H1 (cell line): Measurements from ENCODE around the gene HMGCL. TPM values are rescaled to one million over a fixed set of nuclear protein-coding genes. Genes with fewer than 3 reads are reported as not detected.
A peak's percentile ranks its signal among the peaks of the same experiment; 100 is the strongest.

Experiments used
- CTCF ChIA-PET: fragments of 300-600 bp; sonication (Branson Sonifier 250); formaldehyde crosslinking; loops from one replicate; lab custom pipeline; 2021; ENCODE audit not compliant: partially characterized antibody; lab: Charles Lee
- POLR2A ChIA-PET: fragments of 300-600 bp; sonication (Branson Sonifier 250); formaldehyde crosslinking; loops from one replicate; lab custom pipeline; 2021; ENCODE audit warnings: inconsistent platforms; ENCODE audit not compliant: partially characterized antibody; lab: Charles Lee
- DNase-seq, 2 experiments: peaks; one replicate each; pipeline versions ENCODE4 v3.0.0 to v3.0.0-alpha.2; 2010 to 2022; ENCODE audit warnings: low spot score in 2 of 2, low read depth in 1 of 2, mixed read lengths in 1 of 2
- FAIRE-seq: peaks from 2 replicates; lab custom pipeline; 2011; peaks lifted over from hg19 to GRCh38; lab: Jason Lieb, UNC
- H2AFZ ChIP-seq: 2 replicates; pipeline ENCODE4 v1.8.1; 2012; ENCODE audit warnings: low read length, inconsistent platforms
- H2AK5ac ChIP-seq: 2 replicates; pipeline ENCODE4 v1.6.1; 2013; ENCODE audit warnings: low read depth, low read length
- H2BK120ac ChIP-seq: replicated peaks from 2 replicates; pipeline ENCODE3; 2013; ENCODE audit warnings: low read depth, low read length, inconsistent platforms
- H2BK12ac ChIP-seq: 2 replicates; pipeline ENCODE4 v1.6.1; 2013; ENCODE audit warnings: low read depth, low read length
- H2BK15ac ChIP-seq: 2 replicates; pipeline ENCODE4 v1.6.1; 2013; ENCODE audit warnings: low read length
- H2BK20ac ChIP-seq: 2 replicates; pipeline ENCODE4 v1.6.1; 2013; ENCODE audit warnings: low read length
- H2BK5ac ChIP-seq: 2 replicates; pipeline ENCODE4 v1.6.1; 2013; ENCODE audit warnings: low read depth, low read length
- H3K14ac ChIP-seq: 2 replicates; pipeline ENCODE4 v1.6.1; 2013; ENCODE audit warnings: inconsistent platforms; ENCODE audit not compliant: insufficient read length
- H3K18ac ChIP-seq: 2 replicates; pipeline ENCODE4 v1.6.1; 2013; ENCODE audit warnings: low read length; ENCODE audit errors: extremely low read depth
- H3K23ac ChIP-seq: 2 replicates; pipeline ENCODE4 v1.6.1; 2013; ENCODE audit warnings: inconsistent platforms; ENCODE audit not compliant: insufficient read length
- H3K23me2 ChIP-seq: 2 replicates; pipeline ENCODE4 v1.6.1; 2013; ENCODE audit warnings: low read depth, low read length
- H3K27ac ChIP-seq: 2 replicates; pipeline ENCODE4 v1.6.1; 2011; ENCODE audit warnings: low read depth, low read length, inconsistent platforms
- H3K27me3 ChIP-seq, 4 experiments: replicated peaks in 1 of 4; 1 replicate in 1 of 4; 2 replicates in 3 of 4; pipeline versions ENCODE4 v1.6.1 to v1.8.1; 2011 to 2013; ENCODE audit warnings: low read length in 3 of 4, mild to moderate bottlenecking in 3 of 4, inconsistent platforms in 2 of 4, mixed read lengths in 2 of 4, moderate library complexity in 1 of 4; ENCODE audit not compliant: control insufficient read depth in 3 of 4, insufficient read depth in 3 of 4; ENCODE audit errors: extremely low read depth in 1 of 4
- H3K36me3 ChIP-seq, 4 experiments: 2 replicates each; pipeline versions ENCODE4 v1.6.1 to v1.8.1; 2011 to 2013; ENCODE audit warnings: mild to moderate bottlenecking in 4 of 4, low read length in 3 of 4, moderate library complexity in 2 of 4, control low read depth in 1 of 4, inconsistent platforms in 1 of 4; ENCODE audit not compliant: insufficient read depth in 4 of 4, control insufficient read depth in 2 of 4
- H3K4ac ChIP-seq: replicated peaks from 2 replicates; pipeline ENCODE3; 2013; ENCODE audit warnings: low read length, low read depth, mixed read lengths, inconsistent platforms; ENCODE audit not compliant: insufficient read length
- H3K4me1 ChIP-seq, 4 experiments: replicated peaks in 1 of 4; 1 replicate in 1 of 4; 2 replicates in 3 of 4; pipeline versions ENCODE4 v1.6.1 to v1.8.1; 2011 to 2013; ENCODE audit warnings: low read length in 3 of 4, inconsistent platforms in 2 of 4, mixed read lengths in 1 of 4; ENCODE audit not compliant: insufficient read depth in 4 of 4, control insufficient read depth in 3 of 4
- H3K4me2 ChIP-seq, 2 experiments: 2 replicates each; pipeline versions ENCODE4 v1.6.1 to v1.8.1; 2011 to 2013; ENCODE audit warnings: low read depth in 2 of 2, low read length in 2 of 2, control low read depth in 1 of 2, inconsistent platforms in 1 of 2, mild to moderate bottlenecking in 1 of 2; ENCODE audit not compliant: insufficient read depth in 1 of 2
- H3K4me3 ChIP-seq, 4 experiments: fragments of 200-600, 300-600 bp in 1 of 4; sonication (generic), shearing (Covaris generic), sonication (Bioruptor Twin) in 1 of 4; 2 replicates each; pipeline versions ENCODE4 v1.5.1 to v1.8.1; 2011 to 2016; ENCODE audit warnings: low read length in 4 of 4, low read depth in 3 of 4, control low read depth in 2 of 4, inconsistent platforms in 2 of 4, mild to moderate bottlenecking in 2 of 4, mixed read lengths in 1 of 4, moderate library complexity in 1 of 4; ENCODE audit not compliant: insufficient read depth in 2 of 4; ENCODE audit errors: extremely low read depth in 1 of 4
- H3K56ac ChIP-seq: replicated peaks from 2 replicates; pipeline ENCODE3; 2013; ENCODE audit warnings: low read depth, mild to moderate bottlenecking, mixed read lengths, low read length, inconsistent platforms; ENCODE audit not compliant: insufficient read length
- H3K79me1 ChIP-seq: 2 replicates; pipeline ENCODE4 v1.6.1; 2013; ENCODE audit warnings: low read depth, low read length, control low read depth
- H3K79me2 ChIP-seq, 2 experiments: 2 replicates each; pipeline versions ENCODE4 v1.6.1 to v1.8.1; 2012 to 2013; ENCODE audit warnings: low read length in 2 of 2, mild to moderate bottlenecking in 2 of 2, inconsistent platforms in 1 of 2; ENCODE audit not compliant: insufficient read depth in 2 of 2, control insufficient read depth in 1 of 2
- H3K9ac ChIP-seq, 4 experiments: replicated peaks in 1 of 4; 1 replicate in 1 of 4; 2 replicates in 3 of 4; pipeline versions ENCODE4 v1.6.1 to v1.8.1; 2011 to 2013; ENCODE audit warnings: low read depth in 3 of 4, low read length in 3 of 4, control low read depth in 2 of 4, mild to moderate bottlenecking in 2 of 4, moderate library complexity in 2 of 4, inconsistent platforms in 1 of 4; ENCODE audit errors: extremely low read depth in 1 of 4
- H3K9me3 ChIP-seq, 2 experiments: 2 replicates each; pipeline versions ENCODE4 v1.6.1 to v1.8.1; 2012 to 2013; ENCODE audit warnings: mild to moderate bottlenecking in 2 of 2, moderate library complexity in 2 of 2, control low read depth in 1 of 2, inconsistent platforms in 1 of 2, low read depth in 1 of 2, low read length in 1 of 2, mixed read lengths in 1 of 2; ENCODE audit not compliant: insufficient read depth in 2 of 2
- H4K20me1 ChIP-seq, 2 experiments: replicated peaks in 1 of 2; 2 replicates each; pipeline versions ENCODE3 to v1.8.1; 2011 to 2013; ENCODE audit warnings: inconsistent platforms in 2 of 2, low read length in 2 of 2, mild to moderate bottlenecking in 1 of 2; ENCODE audit not compliant: insufficient read depth in 2 of 2, control insufficient read depth in 1 of 2
- H4K5ac ChIP-seq: 2 replicates; pipeline ENCODE4 v1.6.1; 2013; ENCODE audit warnings: low read length, low read depth, mixed read lengths, inconsistent platforms; ENCODE audit not compliant: insufficient read length
- H4K8ac ChIP-seq: 2 replicates; pipeline ENCODE4 v1.8.0; 2013; ENCODE audit warnings: mild to moderate bottlenecking, moderate library complexity, low read length, inconsistent platforms; ENCODE audit not compliant: insufficient read depth; ENCODE audit errors: extremely low read depth
- H4K91ac ChIP-seq: replicated peaks from 2 replicates; pipeline ENCODE3; 2013; ENCODE audit warnings: low read length, mixed read lengths, inconsistent platforms; ENCODE audit not compliant: insufficient read length
- CBX8 ChIP-seq: fragments of 300-800, 300-1000 bp; sonication (generic); IDR thresholded peaks from 2 replicates; pipeline ENCODE4 v1.7.1; 2016; ENCODE audit warnings: low read depth, low read length, borderline replicate concordance
- JUN ChIP-seq: IDR thresholded peaks from 2 replicates; pipeline ENCODE4 v1.6.1; 2011; ENCODE audit warnings: low read depth, mild to moderate bottlenecking, improper control_type of control experiment, low read length
- KDM5A ChIP-seq: fragments of 200-600 bp; IDR thresholded peaks from 2 replicates; pipeline ENCODE4 v1.7.1; 2012; ENCODE audit warnings: mild to moderate bottlenecking, low read length, inconsistent platforms, mixed read lengths
- RAD21 ChIP-seq, 2 experiments: IDR thresholded peaks in 1 of 2; conservative IDR thresholded peaks in 1 of 2; 2 replicates each; pipeline ENCODE4 v1.6.1; 2011; ENCODE audit warnings: low read depth in 2 of 2, low read length in 2 of 2, improper control_type of control experiment in 1 of 2, inconsistent platforms in 1 of 2, mild to moderate bottlenecking in 1 of 2, moderate library complexity in 1 of 2
- WGBS, 2 experiments: shearing (Covaris generic) in 1 of 2; methylation state at CpG; one replicate each; pipeline versions ENCODE4 v1.1.6 to v1.1.7; 2013 to 2015; ENCODE audit warnings: low lambda C conversion rate in 2 of 2, mixed read lengths in 2 of 2, inconsistent platforms in 1 of 2, low coverage in 1 of 2, missing lambda C conversion rate in 1 of 2; ENCODE audit not compliant: insufficient replicate concordance in 2 of 2, insufficient coverage in 1 of 2, insufficient read length in 1 of 2; ENCODE audit errors: extremely low coverage in 1 of 2, missing lambda C conversion rate in 1 of 2; 5-methylcytosine and 5-hydroxymethylcytosine counted together
- polyA plus RNA-seq, 7 experiments: library from polyadenylated mRNA; depleted of rRNA in 3 of 7; stranded (reverse) in 5 of 7; unstranded in 2 of 7; fragments of >200 nt in 5 of 7; fragments of 200-250 nt in 2 of 7; gene quantifications; 1 replicate in 5 of 7; 2 replicates in 1 of 7; 4 replicates in 1 of 7; pipeline versions ENCODE4 v1.2.1 to v1.2.3, GENCODE V29; 2011 to 2013; ENCODE audit warnings: missing spikeins in 2 of 7, mixed read lengths in 2 of 7
- total RNA-seq: library from RNA; stranded (reverse); fragmentation: NEBNext Ultra II Directional; extraction: Animal tissue kit (Norgen Biotek cat#: 25700); gene quantifications from 2 replicates; pipeline ENCODE4 v1.2.1, GENCODE V29; 2021
- TF ChIP-seq, protein P1 (sequence below), 3 experiments: IDR thresholded peaks; 1 replicate in 2 of 3; 2 replicates in 1 of 3; pipeline versions ENCODE4 v1.5.1 to v1.6.1; 2011; ENCODE audit warnings: low read length in 3 of 3, mild to moderate bottlenecking in 3 of 3, inconsistent platforms in 2 of 3, low read depth in 1 of 3, moderate library complexity in 1 of 3; ENCODE audit not compliant: insufficient read depth in 1 of 3; ENCODE audit errors: control extremely low read depth in 1 of 3
- TF ChIP-seq, protein P2 (sequence below): IDR thresholded peaks from 2 replicates; pipeline ENCODE4 v1.6.1; 2012; ENCODE audit warnings: inconsistent platforms

The HMGCL gene
- total and polyA plus RNA-seq, 2 of the 8 experiments (the other 6 are each of a cell fraction or from before 2014, with no cell fraction given), result 13.7 to 19.5 TPM

DNA sequence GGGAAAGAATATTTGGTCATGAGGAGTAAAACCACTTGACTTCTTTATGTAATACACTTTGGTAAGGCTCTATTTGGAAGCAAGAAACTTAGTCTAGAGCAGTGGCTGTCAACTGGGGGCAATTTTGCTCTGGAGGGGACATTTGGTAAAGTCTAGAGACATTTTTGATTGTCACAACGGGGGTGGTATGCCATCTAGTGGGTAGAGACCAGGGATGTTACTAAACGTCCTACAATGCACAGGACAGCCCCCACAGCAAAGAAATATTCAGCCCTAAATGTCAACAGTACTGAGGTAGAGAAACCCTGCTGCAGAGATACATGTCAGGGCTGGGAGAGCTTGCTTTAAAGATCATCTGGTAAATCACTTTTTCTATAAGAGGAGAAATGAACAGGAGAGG, 29.3 kb upstream of the HMGCL start:
- no peak overlapping the region for H2AK5ac ChIP-seq
- H3K4me1 ChIP-seq, result no peaks in the 10 kb centered on the region
- H3K4me3 ChIP-seq, result no peak overlapping the region
- TF ChIP-seq, protein P1, sequence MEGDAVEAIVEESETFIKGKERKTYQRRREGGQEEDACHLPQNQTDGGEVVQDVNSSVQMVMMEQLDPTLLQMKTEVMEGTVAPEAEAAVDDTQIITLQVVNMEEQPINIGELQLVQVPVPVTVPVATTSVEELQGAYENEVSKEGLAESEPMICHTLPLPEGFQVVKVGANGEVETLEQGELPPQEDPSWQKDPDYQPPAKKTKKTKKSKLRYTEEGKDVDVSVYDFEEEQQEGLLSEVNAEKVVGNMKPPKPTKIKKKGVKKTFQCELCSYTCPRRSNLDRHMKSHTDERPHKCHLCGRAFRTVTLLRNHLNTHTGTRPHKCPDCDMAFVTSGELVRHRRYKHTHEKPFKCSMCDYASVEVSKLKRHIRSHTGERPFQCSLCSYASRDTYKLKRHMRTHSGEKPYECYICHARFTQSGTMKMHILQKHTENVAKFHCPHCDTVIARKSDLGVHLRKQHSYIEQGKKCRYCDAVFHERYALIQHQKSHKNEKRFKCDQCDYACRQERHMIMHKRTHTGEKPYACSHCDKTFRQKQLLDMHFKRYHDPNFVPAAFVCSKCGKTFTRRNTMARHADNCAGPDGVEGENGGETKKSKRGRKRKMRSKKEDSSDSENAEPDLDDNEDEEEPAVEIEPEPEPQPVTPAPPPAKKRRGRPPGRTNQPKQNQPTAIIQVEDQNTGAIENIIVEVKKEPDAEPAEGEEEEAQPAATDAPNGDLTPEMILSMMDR (IDR thresholded peaks at IDR 0.05; ENCODE audit: control extremely low read depth in 1 of 3, insufficient read depth in 1 of 3, low read depth in 1 of 3, low read length in 3 of 3), result peak in 2 of 3 experiments; percentile 5 to 19; a peak in 1 of 4 replicates
- TF ChIP-seq KDM5A (no peak), CBX8 (no peak), JUN (no peak), RAD21 (IDR thresholded peaks at IDR 0.05 in 1 of 2, conservative IDR thresholded peaks at IDR 0.05 in 1 of 2; ENCODE audit: low read depth in 2 of 2, low read length in 2 of 2) (peak; percentile 19 to 45; a peak in 2 of 4 replicates)
- TF ChIP-seq, protein P2, sequence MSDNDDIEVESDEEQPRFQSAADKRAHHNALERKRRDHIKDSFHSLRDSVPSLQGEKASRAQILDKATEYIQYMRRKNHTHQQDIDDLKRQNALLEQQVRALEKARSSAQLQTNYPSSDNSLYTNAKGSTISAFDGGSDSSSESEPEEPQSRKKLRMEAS, result no peak
- TF ChIP-seq, all 59 proteins: peak for 2
- Histone ChIP-seq H4K20me1 (no peaks in the 10 kb centered on the region), H3K9me3 (peaks cover 0 to 6% of the 10 kb centered on the region in 2 experiments; a peak in 1 of 4 replicates), H3K79me1 (no peaks in the 10 kb centered on the region), H4K91ac (no peak overlapping the region), H3K4me2 (no peak overlapping the region), H3K23ac (no peak overlapping the region), H2AFZ (no peak overlapping the region), H2BK5ac (no peak overlapping the region), H3K56ac (no peak overlapping the region), H4K5ac (no peak overlapping the region), H3K27ac (no peak overlapping the region), H3K36me3 (no peaks in the 10 kb centered on the region), H3K4ac (no peak overlapping the region), H3K23me2 (no peaks in the 10 kb centered on the region), H2BK15ac (no peak overlapping the region), H3K27me3 (no peaks in the 10 kb centered on the region), H4K8ac (no peak overlapping the region), H3K14ac (no peak overlapping the region), H3K79me2 (no peaks in the 10 kb centered on the region), H2BK12ac (no peak overlapping the region), H3K9ac (no peak overlapping the region), H2BK20ac (no peak overlapping the region), H2BK120ac (no peak overlapping the region), H3K18ac (no peak overlapping the region)
- 45% methylated on average over 2 of the region's 2 CpGs; no CpG with 5 or more reads in 1 of the 2 experiments for WGBS, 2 experiments
- CTCF ChIA-PET, result interaction anchor here (0.7 to 2.2 kb wide), 3 partner anchors 11 to 48 kb away, joined by 4 to 16 read pairs (median 5); no protein-coding TSS in a partner anchor
- FAIRE-seq (no peak), DNase-seq (no peak)
- POLR2A ChIA-PET, result interaction anchor here (1.4 kb wide), 1 partner anchor 13 kb away, joined by 3 read pairs; the partner anchor contains the start of gene FUCA1
